H9 (cell line): ENCODE data around the gene DDX28. TPM values are rescaled to one million over a fixed set of nuclear protein-coding genes. Genes with fewer than 3 reads are reported as not detected.

Experiments used
- DNase-seq: peaks from one replicate; pipeline ENCODE4 v3.0.0-alpha.2; 2017
- H2AFZ ChIP-seq: one replicate; pipeline ENCODE4 v1.6.1; 2013; ENCODE audit warnings: mild to moderate bottlenecking, low read length, control low read depth, moderate library complexity
- H2AK5ac ChIP-seq: 2 replicates; pipeline ENCODE4 v1.6.1; 2013; ENCODE audit warnings: low read length, control low read depth, mixed read lengths; ENCODE audit not compliant: insufficient read length
- H2BK120ac ChIP-seq: one replicate; pipeline ENCODE4 v1.6.1; 2013; ENCODE audit warnings: low read depth, mild to moderate bottlenecking, low read length, control low read depth, inconsistent platforms; ENCODE audit not compliant: poor library complexity, severe bottlenecking
- H2BK12ac ChIP-seq: 2 replicates; pipeline ENCODE4 v1.6.1; 2013; ENCODE audit warnings: low read length, control low read depth, mixed read lengths, low read depth; ENCODE audit not compliant: insufficient read length
- H2BK15ac ChIP-seq: 2 replicates; pipeline ENCODE4 v1.6.1; 2013; ENCODE audit warnings: low read depth, low read length, control low read depth
- H2BK20ac ChIP-seq: one replicate; pipeline ENCODE4 v1.6.1; 2013; ENCODE audit warnings: low read depth, mild to moderate bottlenecking, low read length, control low read depth, inconsistent platforms; ENCODE audit not compliant: poor library complexity, severe bottlenecking
- H2BK5ac ChIP-seq: 2 replicates; pipeline ENCODE4 v1.6.1; 2013; ENCODE audit warnings: low read length, control low read depth, mixed read lengths; ENCODE audit not compliant: insufficient read length
- H3K14ac ChIP-seq: 2 replicates; pipeline ENCODE4 v1.6.1; 2013; ENCODE audit warnings: low read length, control low read depth; ENCODE audit not compliant: insufficient read depth
- H3K18ac ChIP-seq: 2 replicates; pipeline ENCODE4 v1.6.1; 2013; ENCODE audit warnings: low read depth, mild to moderate bottlenecking, mixed read lengths, low read length, control low read depth; ENCODE audit not compliant: insufficient read length
- H3K23ac ChIP-seq: 2 replicates; pipeline ENCODE4 v1.6.1; 2013; ENCODE audit warnings: low read length, control low read depth, mixed read lengths, low read depth; ENCODE audit not compliant: insufficient read length
- H3K23me2 ChIP-seq: 2 replicates; pipeline ENCODE4 v1.6.1; 2013; ENCODE audit warnings: low read depth, mild to moderate bottlenecking, mixed read lengths, low read length, control low read depth; ENCODE audit not compliant: insufficient read length, poor library complexity, severe bottlenecking
- H3K27ac ChIP-seq: 2 replicates; pipeline ENCODE4 v1.5.1; 2013; ENCODE audit warnings: low read length, control low read depth, mixed read lengths, low read depth; ENCODE audit not compliant: insufficient read length
- H3K27me3 ChIP-seq: 2 replicates; pipeline ENCODE4 v1.6.1; 2013; ENCODE audit warnings: low read length, control low read depth, inconsistent platforms; ENCODE audit not compliant: insufficient read depth
- H3K4ac ChIP-seq: 2 replicates; pipeline ENCODE4 v1.6.1; 2013; ENCODE audit warnings: low read depth, mild to moderate bottlenecking, control low read depth, inconsistent platforms, low read length, moderate library complexity
- H3K4me1 ChIP-seq: 2 replicates; pipeline ENCODE4 v1.6.1; 2013; ENCODE audit warnings: low read length, control low read depth, inconsistent platforms; ENCODE audit not compliant: insufficient read depth
- H3K4me2 ChIP-seq: 2 replicates; pipeline ENCODE4 v1.6.1; 2013; ENCODE audit warnings: low read length, control low read depth, mixed read lengths; ENCODE audit not compliant: insufficient read length, insufficient read depth
- H3K56ac ChIP-seq: 2 replicates; pipeline ENCODE4 v1.6.1; 2013; ENCODE audit warnings: low read depth, mild to moderate bottlenecking, mixed read lengths, low read length, control low read depth; ENCODE audit not compliant: insufficient read length
- H3K79me1 ChIP-seq: 2 replicates; pipeline ENCODE4 v1.6.1; 2013; ENCODE audit warnings: low read depth, mild to moderate bottlenecking, moderate library complexity, low read length, control low read depth, inconsistent platforms; ENCODE audit not compliant: insufficient read depth, poor library complexity, severe bottlenecking
- H3K79me2 ChIP-seq: 2 replicates; pipeline ENCODE4 v1.6.1; 2013; ENCODE audit warnings: low read length, control low read depth, inconsistent platforms; ENCODE audit not compliant: insufficient read depth
- H3K9ac ChIP-seq: 2 replicates; pipeline ENCODE4 v1.6.1; 2013; ENCODE audit warnings: low read length, control low read depth, mixed read lengths; ENCODE audit not compliant: insufficient read length; ENCODE audit errors: extremely low read depth
- H3K9me3 ChIP-seq: one replicate; pipeline ENCODE4 v1.6.1; 2013; ENCODE audit warnings: low read depth, low read length, inconsistent platforms; ENCODE audit not compliant: control insufficient read depth
- H3T11ph ChIP-seq: one replicate; pipeline ENCODE4 v1.6.1; 2013; ENCODE audit warnings: mild to moderate bottlenecking, low read length, control low read depth, inconsistent platforms
- H4K20me1 ChIP-seq: one replicate; pipeline ENCODE4 v1.6.1; 2013; ENCODE audit not compliant: control insufficient read depth, insufficient read length, insufficient read depth
- H4K5ac ChIP-seq: 2 replicates; pipeline ENCODE4 v1.6.1; 2013; ENCODE audit warnings: low read depth, mild to moderate bottlenecking, mixed read lengths, low read length, control low read depth; ENCODE audit not compliant: insufficient read length
- H4K8ac ChIP-seq: replicated peaks from 2 replicates; pipeline ENCODE4 v1.6.1; 2013; ENCODE audit warnings: low read length, control low read depth, mixed read lengths, low read depth; ENCODE audit not compliant: insufficient read length
- H4K91ac ChIP-seq: 2 replicates; pipeline ENCODE4 v1.6.1; 2013; ENCODE audit warnings: low read depth, mild to moderate bottlenecking, moderate library complexity, mixed read lengths, low read length, control low read depth; ENCODE audit not compliant: insufficient read length
- H3K27ac Mint-ChIP-seq, 3 experiments: 2 replicates in 2 of 3; 3 replicates in 1 of 3; pipeline ENCODE4 v1.8.0; 2020 to 2021; ENCODE audit warnings: mixed read lengths in 3 of 3, mild to moderate bottlenecking in 1 of 3, moderate library complexity in 1 of 3
- H3K27me3 Mint-ChIP-seq: 2 replicates; pipeline ENCODE4 v1.8.0; 2021; ENCODE audit warnings: low read depth, mild to moderate bottlenecking, moderate library complexity, mixed read lengths
- H3K36me3 Mint-ChIP-seq, 3 experiments: 2 replicates in 2 of 3; 3 replicates in 1 of 3; pipeline ENCODE4 v1.8.0; 2020 to 2021; ENCODE audit warnings: low read depth in 3 of 3, mixed read lengths in 3 of 3; ENCODE audit not compliant: insufficient read depth in 1 of 3
- H3K4me1 Mint-ChIP-seq, 2 experiments: 2 replicates each; pipeline ENCODE4 v1.8.0; 2020; ENCODE audit warnings: mixed read lengths in 2 of 2
- H3K4me3 Mint-ChIP-seq, 2 experiments: 2 replicates in 1 of 2; 3 replicates in 1 of 2; pipeline ENCODE4 v1.8.0; 2020 to 2021; ENCODE audit warnings: mild to moderate bottlenecking in 2 of 2, mixed read lengths in 2 of 2, moderate library complexity in 1 of 2
- H3K9me3 Mint-ChIP-seq, 2 experiments: 2 replicates in 1 of 2; 3 replicates in 1 of 2; pipeline ENCODE4 v1.8.0; 2020; ENCODE audit warnings: mild to moderate bottlenecking in 2 of 2, mixed read lengths in 2 of 2, moderate library complexity in 1 of 2
- CTCF ChIP-seq: fragments of 200-600 bp; sonication (generic); conservative IDR thresholded peaks from 3 replicates; pipeline ENCODE4 v1.8.0; 2021; ENCODE audit warnings: antibody characterized with exemption, mild to moderate bottlenecking
- WGBS: extraction: QIAGEN DNeasy Blood & Tissue Kit; methylation state at CpG from one replicate; pipeline ENCODE4 v1.1.7; 2013; ENCODE audit warnings: missing lambda C conversion rate, low lambda C conversion rate, mixed read lengths; ENCODE audit not compliant: insufficient read length; ENCODE audit errors: extremely low coverage; 5-methylcytosine and 5-hydroxymethylcytosine counted together
- total RNA-seq: library from RNA; stranded (reverse); gene quantifications from 2 replicates; pipeline ENCODE4 v1.2.1, GENCODE V29; 2021

DDX28 gene
- total RNA-seq, 1 experiment from 2014 or later, result 22.9 TPM

- Mint-ChIP-seq H3K27me3 (no peaks in the 10 kb centered on the region), H3K36me3 (peaks cover 6 to 48% (median 31%) of the 10 kb centered on the region in 3 experiments), H3K4me3 (no peak overlapping the region), H3K4me1 (no peaks in the 10 kb centered on the region), H3K27ac (no peak overlapping the region), H3K9me3 (no peaks in the 10 kb centered on the region)
- H3K23me2 ChIP-seq, result no peaks in the 10 kb centered on the region
- WGBS, result no CpG with 5 or more reads among the region's 3 CpGs
- no peaks in the 10 kb centered on the region for H3K9me3 ChIP-seq
- no peak overlapping the region for H3K56ac ChIP-seq
- no peak overlapping the region for H3T11ph ChIP-seq
- H2BK12ac ChIP-seq, result no peak overlapping the region
- no peaks in the 10 kb centered on the region for H3K79me1 ChIP-seq
- no peaks in the 10 kb centered on the region for H3K4me1 ChIP-seq
- H2BK20ac ChIP-seq, result no peak overlapping the region
- no peak overlapping the region for H2BK5ac ChIP-seq
- no peak for DNase-seq
- no peak overlapping the region for H3K14ac ChIP-seq
- no peak overlapping the region for H4K8ac ChIP-seq
- H3K27ac ChIP-seq, result no peak overlapping the region
- no peaks in the 10 kb centered on the region for H4K20me1 ChIP-seq
- no peak overlapping the region for H4K5ac ChIP-seq
- no peak overlapping the region for H4K91ac ChIP-seq
- no peak overlapping the region for H3K18ac ChIP-seq
- no peak overlapping the region for H3K4me2 ChIP-seq
- H2BK15ac ChIP-seq, result no peak overlapping the region
- no peak overlapping the region for H2AFZ ChIP-seq
- no peak overlapping the region for H2BK120ac ChIP-seq
- H3K27me3 ChIP-seq, result no peaks in the 10 kb centered on the region
- H3K4ac ChIP-seq, result no peak overlapping the region
- no peak overlapping the region for H3K23ac ChIP-seq
- no peak for TF ChIP-seq CTCF
- H2AK5ac ChIP-seq, result no peak overlapping the region
- H3K9ac ChIP-seq, result no peak overlapping the region
- H3K79me2 ChIP-seq, result no peaks in the 10 kb centered on the region
Observed at GRCh38 chr16:68055395-68055794, 32.4 kb upstream of the DDX28 start.
